HG03460 (cell line): ENCODE measurements around the gene KHDRBS1.
"Not testable (repeated sequence)": the region's sequence is repeated elsewhere in the genome, so short reads cannot be mapped to it uniquely, and the experiment has no call there.

Source experiments
- ATAC-seq: cut with Tn5 transposase; IDR thresholded peaks from one replicate; pipeline ENCODE4 v1.9.1; 2021; ENCODE audit not compliant: unreplicated experiment

KHDRBS1 gene, protein sequence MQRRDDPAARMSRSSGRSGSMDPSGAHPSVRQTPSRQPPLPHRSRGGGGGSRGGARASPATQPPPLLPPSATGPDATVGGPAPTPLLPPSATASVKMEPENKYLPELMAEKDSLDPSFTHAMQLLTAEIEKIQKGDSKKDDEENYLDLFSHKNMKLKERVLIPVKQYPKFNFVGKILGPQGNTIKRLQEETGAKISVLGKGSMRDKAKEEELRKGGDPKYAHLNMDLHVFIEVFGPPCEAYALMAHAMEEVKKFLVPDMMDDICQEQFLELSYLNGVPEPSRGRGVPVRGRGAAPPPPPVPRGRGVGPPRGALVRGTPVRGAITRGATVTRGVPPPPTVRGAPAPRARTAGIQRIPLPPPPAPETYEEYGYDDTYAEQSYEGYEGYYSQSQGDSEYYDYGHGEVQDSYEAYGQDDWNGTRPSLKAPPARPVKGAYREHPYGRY

DNA sequence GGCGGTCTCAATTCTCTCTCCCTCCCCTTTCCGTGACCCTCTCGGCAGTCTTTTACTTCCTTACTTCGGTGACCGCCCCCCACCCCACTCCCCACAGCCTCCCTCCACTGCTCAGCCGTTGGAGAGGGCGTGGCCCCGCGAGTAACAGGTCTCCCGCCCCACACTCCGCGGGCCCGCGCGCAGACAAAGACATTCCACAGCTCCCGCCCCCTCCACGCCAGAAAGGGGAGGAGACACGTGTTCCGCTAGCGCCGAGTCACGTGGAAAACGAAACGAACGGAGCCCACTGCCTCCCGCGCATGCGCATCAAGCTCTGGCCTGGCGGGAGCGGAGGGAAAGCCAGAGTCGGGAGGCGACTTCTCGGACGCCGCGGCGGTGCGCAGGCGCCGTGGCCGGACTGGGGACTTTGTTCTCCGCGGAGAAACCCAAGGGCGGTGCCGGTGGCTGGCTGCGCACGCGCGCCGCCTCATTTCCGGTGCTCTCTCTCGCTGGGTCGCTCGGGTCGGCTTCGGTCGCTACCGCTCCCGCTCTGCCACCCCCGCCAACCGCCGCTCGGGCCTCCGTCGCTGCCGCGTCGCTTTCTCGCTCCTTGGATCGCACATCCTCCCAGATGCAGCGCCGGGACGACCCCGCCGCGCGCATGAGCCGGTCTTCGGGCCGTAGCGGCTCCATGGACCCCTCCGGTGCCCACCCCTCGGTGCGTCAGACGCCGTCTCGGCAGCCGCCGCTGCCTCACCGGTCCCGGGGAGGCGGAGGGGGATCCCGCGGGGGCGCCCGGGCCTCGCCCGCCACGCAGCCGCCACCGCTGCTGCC lies at the start of gene KHDRBS1:
Gene KHDRBS1, plus strand, starts transcription at position 483 of the 813 bp plus-strand sequence. Its CDS starts 128 bp downstream, at position 611.
- ATAC-seq = peak; percentile 67

DNA sequence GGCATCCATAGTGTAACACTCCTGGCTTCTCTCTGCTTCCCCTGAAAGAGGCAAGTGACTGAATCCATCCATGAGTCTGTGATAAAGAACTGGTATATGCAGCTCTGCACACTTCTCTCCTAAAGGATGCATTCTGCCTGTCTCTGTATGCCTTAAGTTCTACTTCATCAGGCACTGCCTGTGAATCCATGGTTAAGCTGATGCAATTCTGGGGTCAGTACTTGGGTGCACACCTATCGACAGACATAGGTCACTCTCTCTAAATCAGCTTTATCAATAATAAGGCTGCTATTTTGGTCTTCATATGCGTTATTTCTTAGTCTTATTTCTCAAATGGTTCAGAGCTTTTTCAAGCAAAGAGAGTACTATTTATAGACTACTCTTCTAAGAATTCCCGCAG lies 42.8 kb upstream of the KHDRBS1 start:
- no peak for ATAC-seq

DNA sequence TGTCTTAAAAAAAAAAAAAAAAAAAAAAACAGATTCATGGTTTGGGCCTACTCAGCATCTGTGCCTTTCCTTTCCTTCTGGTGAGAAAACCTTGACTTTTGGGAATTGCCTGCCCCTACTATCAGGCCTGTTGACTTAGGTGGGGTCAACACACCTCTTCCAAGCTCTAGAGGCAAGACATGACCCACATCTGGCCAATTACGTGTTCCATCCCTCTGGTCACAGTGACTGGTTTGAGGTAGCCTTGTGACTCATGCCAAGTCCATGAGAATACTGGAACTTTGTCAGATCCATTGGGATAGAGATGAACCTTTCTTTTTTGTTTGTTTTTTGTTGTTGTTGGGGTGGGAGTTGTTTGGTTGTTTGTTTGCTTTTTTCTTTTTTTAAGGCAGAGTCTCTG lies 37.3 kb upstream of the KHDRBS1 start:
- no peak for ATAC-seq

DNA sequence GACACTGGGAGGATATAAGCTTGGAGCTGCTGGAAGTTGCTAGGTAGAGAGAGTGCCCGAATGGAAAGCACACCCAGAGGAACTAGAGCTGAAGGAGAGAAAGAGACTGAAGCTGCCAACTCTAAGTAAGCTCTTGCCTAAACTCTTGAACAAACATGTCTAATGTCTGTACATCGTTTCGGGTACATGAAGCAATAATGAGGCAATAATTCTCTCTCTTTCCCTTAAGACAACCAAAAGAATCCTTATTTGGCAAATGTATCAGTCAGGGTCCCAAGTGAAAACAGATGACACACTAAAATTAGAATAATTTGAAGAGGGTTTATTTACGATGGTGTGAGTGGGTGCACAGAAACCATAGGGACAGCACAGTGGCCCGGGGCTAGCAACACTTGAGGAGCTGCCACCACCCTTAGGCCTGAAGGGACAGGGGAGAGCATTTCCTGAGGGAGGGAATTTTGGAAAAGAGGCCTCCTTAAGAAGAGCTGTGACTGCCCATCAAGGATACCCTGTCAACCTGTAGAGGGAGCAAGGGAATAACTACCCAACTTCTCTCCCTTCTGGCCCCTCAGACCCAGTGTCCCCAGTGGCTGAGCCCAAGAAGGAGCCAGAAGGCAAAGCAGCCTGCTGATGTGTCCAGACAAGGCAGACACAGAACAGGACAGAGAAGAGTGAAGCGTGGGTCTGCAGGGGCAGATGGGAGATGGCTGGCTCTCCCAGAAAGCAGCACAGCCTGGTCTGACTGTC lies 36.1 kb upstream of the KHDRBS1 start:
- no peak for ATAC-seq

DNA sequence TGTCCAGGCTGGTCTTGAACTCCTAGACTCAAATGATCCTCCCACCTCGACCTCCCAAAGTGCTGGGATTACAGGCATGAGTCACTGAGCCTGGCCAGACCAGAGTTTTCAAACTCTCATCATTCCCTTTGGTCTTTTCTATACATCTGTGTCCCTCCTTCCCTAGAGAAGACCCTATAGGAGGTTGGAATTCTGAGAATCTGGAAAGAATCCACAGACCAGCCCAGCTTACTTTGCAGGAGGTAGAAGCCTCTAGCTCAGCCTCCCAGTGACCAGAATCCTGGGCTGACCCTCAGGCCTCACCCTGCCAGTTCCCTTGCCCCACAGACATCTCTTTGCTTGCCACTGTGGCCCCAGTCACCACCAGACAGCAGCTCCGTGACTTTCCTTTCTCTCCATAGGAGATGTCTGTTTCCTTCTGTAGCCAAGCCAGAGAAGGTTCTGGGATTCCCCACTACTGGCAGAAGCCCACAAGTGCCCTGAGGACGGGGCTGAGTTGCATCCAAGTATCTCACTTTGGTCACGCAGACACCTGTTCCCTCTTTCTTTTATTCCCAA lies 34.7 kb upstream of the KHDRBS1 start:
- ATAC-seq = no peak

DNA sequence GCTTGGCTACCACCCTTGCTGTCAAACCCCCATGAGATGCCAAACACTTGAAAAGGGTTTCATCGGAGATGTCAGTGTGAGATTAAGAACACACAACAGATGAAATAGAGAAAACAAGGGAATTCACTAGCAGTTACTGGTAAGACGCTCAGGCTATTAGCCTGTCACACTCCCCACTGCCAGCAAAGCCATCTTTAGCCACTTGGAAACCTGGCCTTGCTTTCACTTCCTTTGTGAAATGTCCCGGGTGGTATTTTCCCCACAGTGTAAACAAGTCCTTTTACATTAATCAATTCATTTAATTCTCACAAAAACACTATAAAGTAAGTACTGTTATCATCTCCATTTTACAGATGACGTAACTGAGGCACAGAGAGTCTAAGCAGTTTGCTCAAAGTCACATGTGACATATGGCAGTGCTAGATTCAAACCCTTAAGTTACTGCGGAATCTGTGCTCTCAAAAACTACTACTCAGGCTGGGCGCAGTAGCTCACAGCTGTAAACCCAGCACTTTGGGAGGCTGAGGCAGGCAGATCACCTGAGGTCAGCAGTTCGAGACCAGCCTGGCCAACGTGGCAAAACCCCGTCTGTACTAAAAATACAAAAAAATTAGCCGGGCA lies 32.7 kb upstream of the KHDRBS1 start:
- no peak for ATAC-seq

DNA sequence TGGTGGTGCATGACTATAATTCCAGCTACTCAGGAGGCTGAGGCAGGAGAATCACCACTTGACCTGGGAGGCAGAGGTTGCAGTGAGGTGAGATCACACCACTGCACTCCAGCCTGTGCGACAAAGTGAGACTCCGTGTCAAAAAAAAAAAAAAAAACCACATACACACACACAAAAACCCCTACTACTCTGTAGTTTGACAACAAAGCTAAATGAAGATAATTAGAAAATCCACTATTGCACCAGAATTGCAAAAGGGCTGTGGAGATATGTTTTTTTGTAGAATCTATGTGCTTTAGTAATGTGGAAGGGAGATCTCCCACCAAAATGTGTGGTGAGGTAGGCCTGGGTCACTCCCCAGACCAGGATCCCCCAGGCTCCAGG lies 32.2 kb upstream of the KHDRBS1 start:
- ATAC-seq = no peak

DNA sequence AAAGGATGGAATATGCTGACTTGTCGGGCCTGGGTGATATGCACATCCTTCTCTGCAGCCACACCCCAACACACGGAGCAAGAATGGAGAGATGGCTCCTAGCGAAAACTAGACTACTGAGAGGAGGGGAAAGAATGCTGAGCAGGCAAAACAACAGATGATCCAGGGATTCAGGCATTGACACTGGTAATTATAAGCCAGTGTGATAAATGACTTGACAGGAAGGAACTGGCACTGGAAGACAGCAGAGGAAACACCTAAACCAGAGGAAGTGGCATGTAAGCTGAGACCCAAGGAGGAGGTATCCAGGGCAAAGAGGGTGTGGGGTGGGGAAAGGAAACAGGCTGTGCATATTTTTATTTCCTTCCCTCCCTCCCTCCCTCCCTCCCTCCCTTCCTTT lies 31.7 kb upstream of the KHDRBS1 start:
- ATAC-seq = no peak

DNA sequence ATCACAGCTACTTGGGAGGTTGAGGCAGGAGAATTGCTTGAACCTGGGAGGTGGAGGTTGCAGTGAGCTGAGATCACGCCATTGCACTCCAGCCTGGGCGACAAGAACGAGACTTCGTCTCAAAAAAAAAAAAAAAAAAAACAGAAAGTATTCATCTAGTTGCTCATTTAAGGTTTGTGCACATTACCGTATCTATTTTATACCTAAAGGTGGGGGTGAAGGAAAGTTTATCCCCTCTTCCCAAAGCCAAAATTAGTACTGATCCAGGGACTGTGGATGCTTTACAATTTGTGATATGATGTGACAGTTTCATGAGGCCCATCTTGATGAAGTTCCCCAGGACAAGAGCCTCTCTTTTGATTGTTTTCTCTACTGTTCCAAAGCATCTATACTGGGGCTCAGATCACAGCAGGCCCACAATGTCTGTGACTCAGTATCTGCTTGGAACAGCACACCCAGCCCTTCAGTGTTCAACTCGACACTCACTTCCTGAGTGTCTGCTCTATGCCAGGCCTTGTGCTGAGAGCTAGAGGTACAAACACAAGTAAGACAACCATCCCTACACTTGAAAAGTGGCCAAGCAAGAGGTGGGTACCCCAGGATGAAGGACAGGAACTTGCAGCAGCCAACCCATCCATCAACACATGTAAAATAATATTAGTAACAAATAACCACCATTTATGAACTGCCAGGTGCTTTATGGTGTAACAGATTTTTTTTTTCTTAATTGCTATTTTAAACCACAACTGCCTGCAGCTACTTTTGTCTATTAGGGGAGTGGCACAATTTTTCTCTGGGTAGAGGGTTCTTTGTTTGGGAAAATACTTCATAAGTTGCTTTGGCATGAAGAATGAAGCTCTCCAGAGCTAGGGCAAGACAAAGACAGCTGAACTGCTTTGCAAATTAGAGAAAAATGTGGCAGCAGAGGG lies 29.0 kb upstream of the KHDRBS1 start:
- ATAC-seq = no peak

DNA sequence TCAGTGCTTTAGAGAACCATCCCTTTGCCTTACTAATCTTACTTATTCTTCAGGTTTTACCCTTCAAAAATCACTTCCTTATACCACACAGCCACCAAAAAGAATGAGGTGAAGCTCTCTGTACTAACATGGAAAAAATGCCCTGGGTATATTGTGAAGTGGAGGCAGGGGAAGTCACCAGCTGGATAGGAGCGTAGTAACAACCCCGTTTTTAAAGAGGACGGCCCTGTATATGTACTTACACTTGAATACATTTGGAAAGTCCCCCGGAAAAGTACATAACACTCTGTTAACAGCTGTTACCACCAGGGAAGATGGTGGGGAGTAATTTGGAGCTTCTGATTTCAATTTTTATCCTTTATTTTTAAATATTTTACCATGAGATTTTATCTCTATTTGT lies 28.2 kb upstream of the KHDRBS1 start:
- no peak for ATAC-seq

DNA sequence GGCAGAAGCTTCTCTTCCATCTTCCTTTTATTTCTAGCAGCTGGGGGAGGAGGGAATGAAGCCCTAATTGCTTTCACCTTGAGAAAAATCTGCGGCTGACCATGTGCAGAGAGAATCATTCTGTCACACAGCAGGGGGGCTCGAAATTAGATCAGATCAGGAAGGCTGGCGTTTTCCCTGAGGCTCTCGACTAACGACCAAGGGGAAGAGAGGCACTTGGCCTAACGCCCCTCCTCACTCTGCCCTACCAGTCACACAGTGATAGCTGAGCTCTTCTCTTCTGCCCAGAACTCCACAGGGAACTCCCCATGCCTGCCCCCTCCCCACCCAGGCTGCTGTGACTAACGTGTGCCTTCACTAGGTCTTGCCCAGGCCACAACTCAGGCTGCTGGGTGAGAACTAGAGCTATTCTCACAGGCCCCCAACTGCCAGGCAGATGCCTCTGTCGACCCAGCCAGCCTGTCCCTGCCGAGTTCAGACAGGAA lies 26.5 kb upstream of the KHDRBS1 start:
- ATAC-seq = no peak

DNA sequence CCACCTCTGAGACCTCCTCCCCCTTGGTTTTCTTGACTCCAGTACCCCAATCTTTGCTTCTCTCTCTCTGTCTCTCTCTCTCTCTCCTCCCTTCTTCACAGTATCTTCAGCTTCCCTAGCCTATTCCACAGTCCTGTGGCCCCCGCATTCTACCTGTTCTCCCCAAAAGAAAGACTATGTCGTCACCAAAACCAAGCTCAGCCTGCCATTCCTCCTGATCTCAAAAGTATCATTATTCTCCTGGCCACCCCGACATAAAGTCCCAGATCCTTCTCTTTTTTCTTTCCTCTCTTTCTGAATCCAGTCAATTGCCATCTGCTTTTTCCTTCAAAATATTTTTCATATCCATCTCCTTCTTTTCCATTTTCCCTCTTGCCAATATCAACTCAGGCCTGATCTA lies 23.7 kb upstream of the KHDRBS1 start:
- ATAC-seq = no peak

DNA sequence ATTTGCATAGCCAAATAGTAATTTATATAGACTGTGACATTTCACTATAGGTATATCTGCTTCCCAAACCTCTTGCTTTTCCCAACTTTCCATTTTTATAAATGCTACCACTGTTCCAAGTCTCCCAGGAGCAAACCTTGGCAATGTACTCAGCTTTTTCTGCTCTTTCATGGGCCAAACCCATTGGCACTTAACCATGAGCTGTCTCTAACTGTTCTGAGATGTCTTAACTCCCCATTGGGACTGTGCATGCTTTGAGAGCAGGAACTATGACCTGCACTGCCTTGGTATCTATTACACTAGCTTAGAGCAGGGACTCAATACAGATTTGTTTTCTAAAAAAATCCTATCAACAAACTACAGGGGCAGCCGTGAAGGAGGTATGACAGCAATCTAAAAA lies 22.5 kb upstream of the KHDRBS1 start:
- no peak for ATAC-seq

DNA sequence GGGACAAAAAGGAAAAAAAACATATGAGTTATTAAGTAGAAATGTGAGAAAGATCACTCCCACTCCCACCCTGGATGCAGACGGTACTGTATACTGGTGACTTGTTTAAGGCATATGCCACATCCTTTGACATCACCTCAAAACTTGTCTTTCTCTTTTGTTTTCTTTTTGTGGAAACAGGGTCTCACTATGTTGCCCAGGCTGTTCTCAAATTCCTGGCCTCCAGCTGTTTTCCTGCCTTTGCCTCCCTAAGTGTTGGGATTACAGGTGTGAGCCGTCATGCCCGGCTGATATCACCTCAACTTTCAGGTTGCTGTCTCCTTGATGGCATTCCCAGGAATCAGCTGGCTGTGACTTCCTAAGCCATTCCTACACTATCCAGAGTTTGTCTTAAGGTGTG lies 18.4 kb upstream of the KHDRBS1 start:
- no peak for ATAC-seq

DNA sequence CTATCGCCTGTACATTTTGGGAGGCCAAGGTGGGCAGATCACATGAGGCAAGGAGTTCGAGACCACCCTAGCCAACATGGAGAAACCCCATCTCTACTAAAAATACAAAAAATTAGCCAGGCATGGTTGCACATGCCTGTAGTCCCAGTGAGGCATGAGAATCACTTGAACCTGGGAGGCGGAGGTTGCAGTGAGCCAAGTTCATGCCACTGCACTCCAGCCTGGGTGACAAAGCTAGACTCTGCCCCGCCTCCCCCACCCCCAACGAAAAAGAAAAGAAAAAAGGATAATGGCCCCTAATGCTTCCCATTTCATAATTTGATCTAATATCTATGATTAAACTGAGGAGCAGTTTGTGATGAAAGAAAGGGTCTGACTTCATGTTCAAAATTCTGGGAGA lies 17.5 kb upstream of the KHDRBS1 start:
- ATAC-seq = not testable (repeated sequence)

DNA sequence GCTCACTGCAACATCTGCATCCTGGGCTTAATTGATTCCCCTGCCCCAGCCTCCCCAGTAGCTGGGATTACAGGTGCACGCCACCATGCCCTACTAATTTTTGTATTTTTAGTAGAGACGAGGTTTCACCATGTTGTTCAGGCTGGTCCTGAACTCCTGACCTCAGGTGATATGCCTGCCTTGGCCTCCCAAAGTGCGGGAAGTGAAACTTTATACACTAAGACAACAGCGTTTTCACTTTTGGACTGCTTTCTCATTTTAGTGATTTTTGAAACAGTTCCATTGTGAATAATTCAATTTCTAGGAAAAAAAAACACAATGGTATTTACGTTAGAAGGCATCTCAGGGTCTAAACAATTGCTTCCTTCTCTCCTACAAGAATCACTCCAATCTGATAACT lies 11.8 kb upstream of the KHDRBS1 start:
- no peak for ATAC-seq

DNA sequence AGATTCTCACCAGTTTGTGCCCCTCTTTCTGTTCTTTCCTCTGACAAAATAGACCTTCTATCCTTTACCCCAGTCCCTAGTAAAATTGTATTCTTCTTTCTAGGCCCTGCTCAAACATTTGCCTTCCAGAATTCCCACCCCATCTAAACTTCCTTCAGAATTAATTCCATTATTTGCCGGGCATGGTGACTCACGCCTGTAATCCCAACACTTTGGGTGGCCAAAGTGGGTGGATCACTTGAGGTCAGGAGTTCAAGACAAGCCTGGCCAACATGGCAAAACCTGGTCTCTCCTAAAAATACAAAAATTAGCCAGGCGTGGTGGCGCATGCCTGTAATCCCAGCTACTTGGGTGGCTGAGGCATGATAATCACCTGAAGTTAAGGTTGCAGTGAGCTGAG lies 11.4 kb upstream of the KHDRBS1 start:
- ATAC-seq = not testable (repeated sequence)

DNA sequence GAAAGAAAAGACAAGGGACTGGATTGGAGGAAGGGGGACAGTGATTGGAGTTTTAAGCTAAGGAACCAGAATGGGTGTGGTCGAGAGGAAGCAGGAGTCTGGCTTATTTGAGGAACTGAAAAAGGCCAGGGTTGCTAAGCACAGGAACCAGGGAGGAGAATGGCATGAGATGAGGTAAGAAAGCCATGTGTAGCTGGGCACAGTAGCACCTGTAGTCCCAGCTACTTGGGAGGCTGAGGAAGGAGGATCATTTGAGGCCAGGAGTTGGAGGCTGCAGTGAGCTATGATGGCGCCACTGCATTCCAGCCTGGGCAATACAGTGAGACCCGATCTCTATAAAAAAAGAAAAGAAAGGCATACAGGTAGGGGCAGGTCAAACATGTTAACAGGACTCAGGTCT lies 8.1 kb upstream of the KHDRBS1 start:
- no peak for ATAC-seq

DNA sequence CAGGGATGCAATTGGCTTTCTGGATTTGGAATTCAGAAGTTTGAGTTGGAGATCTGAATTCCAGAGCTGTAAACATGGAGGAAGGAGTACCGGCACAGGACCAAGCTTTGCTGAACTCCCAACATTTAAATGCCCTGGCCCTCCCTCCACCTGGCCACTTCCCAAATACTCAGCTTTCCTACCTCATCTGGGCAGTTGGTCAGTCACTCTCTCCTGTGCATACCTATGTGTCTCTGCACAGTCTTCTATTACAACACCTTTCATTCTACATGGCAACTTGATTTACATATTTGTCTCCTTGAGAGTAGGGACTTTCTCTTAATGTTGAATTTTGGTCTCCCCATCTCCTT lies 6.1 kb upstream of the KHDRBS1 start:
- ATAC-seq = no peak

DNA sequence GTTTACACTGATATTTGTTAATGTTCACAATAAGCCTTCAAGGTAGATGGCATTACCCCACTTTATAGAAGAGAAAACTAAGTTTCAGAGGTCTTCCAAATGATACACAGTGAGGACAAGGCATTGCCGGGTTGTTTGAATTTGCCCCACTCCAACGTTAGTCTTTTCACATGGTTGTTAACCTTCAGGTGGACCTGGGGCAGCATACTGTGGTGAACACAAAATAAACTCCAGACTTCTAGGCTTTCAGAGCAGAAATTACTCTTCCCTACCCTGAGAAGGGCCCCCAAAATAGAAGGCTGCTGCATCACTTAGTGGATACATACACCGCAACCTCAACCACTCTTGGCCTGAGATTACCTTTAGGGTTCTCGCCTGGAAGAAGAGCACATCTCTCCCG lies 3.4 kb upstream of the KHDRBS1 start:
- no peak for ATAC-seq
